GM19397 (cell line): ENCODE data around the gene SPZ1.
"Not testable (repeated sequence)": the region's sequence is repeated elsewhere in the genome, so short reads cannot be mapped to it uniquely, and the experiment has no call there.

ENCODE experiments used
- ATAC-seq: cut with Tn5 transposase; IDR thresholded peaks from one replicate; pipeline ENCODE4 v1.9.1; 2021; ENCODE audit warnings: mild to moderate bottlenecking, moderate library complexity; ENCODE audit not compliant: unreplicated experiment

The SPZ1 gene

GRCh38 chr5:80337379-80337778 lies 17.6 kb downstream of the SPZ1 start:
- ATAC-seq: no peak

- no peak for ATAC-seq
These were observed 19.3 kb downstream of the SPZ1 start for GRCh38 chr5:80339116-80339515.

GRCh38 chr5:80341016-80341775 lies 21.4 kb downstream of the SPZ1 start:
- no peak for ATAC-seq

GRCh38 chr5:80343067-80343466 lies 23.3 kb downstream of the SPZ1 start:
- no peak for ATAC-seq

GRCh38 chr5:80346055-80346454 lies 26.3 kb downstream of the SPZ1 start:
- ATAC-seq: no peak

GRCh38 chr5:80348171-80348570 lies 28.4 kb downstream of the SPZ1 start:
- ATAC-seq: no peak

GRCh38 chr5:80351019-80351418 lies 31.2 kb downstream of the SPZ1 start:
- not testable (repeated sequence) for ATAC-seq

- no peak for ATAC-seq
These were observed 35.9 kb downstream of the SPZ1 start for GRCh38 chr5:80355686-80356085.

- ATAC-seq: no peak
These were observed 37.9 kb downstream of the SPZ1 start for GRCh38 chr5:80357671-80358070.

- ATAC-seq: no peak
These were observed 41.2 kb downstream of the SPZ1 start for GRCh38 chr5:80360914-80361444.

GRCh38 chr5:80364892-80365291 lies 45.1 kb downstream of the SPZ1 start:
- ATAC-seq: no peak

- no peak for ATAC-seq
These were observed 49.1 kb downstream of the SPZ1 start for GRCh38 chr5:80368661-80369480.

- ATAC-seq: no peak
These were observed 49.7 kb downstream of the SPZ1 start for GRCh38 chr5:80369521-80369920.

- no peak for ATAC-seq
These were observed 50.6 kb downstream of the SPZ1 start for GRCh38 chr5:80370390-80370789.
